BJ (cell line): ENCODE results near the gene EXOC3L4. TPM values are rescaled to one million over a fixed set of nuclear protein-coding genes. Genes with fewer than 3 reads are reported as not detected.

ENCODE experiments used
- CTCF ChIA-PET: fragments of 350-600 bp; formaldehyde crosslinking; extraction: SDS; loops from one replicate; lab custom pipeline; 2021; ENCODE audit warnings: antibody characterized with exemption, inconsistent platforms; lab: Yijun Ruan, JAX
- POLR2A ChIA-PET: fragments of 300-600 bp; sonication (Branson Sonifier 250); formaldehyde crosslinking; extraction: SDS; loops from one replicate; lab custom pipeline; 2021; ENCODE audit warnings: antibody characterized with exemption; lab: Charles Lee
- DNase-seq: peaks from one replicate; pipeline ENCODE4 v3.0.0-alpha.2; 2011; ENCODE audit warnings: low read depth
- H3K27me3 ChIP-seq: 2 replicates; pipeline ENCODE4 v1.6.0; 2011; ENCODE audit warnings: low read length; ENCODE audit not compliant: control insufficient read depth, insufficient read depth
- H3K36me3 ChIP-seq: 2 replicates; pipeline ENCODE4 v1.5.1; 2011; ENCODE audit warnings: low read length; ENCODE audit not compliant: control insufficient read depth, insufficient read depth
- H3K4me3 ChIP-seq: 2 replicates; pipeline ENCODE4 v1.5.1; 2011; ENCODE audit warnings: low read depth, mild to moderate bottlenecking, control low read depth, low read length
- polyA plus RNA-seq: library from polyadenylated mRNA; depleted of rRNA; stranded (reverse); fragments of >200 nt; gene quantifications from 2 replicates; pipeline ENCODE4 v1.2.3, GENCODE V29; 2011
- TF ChIP-seq, protein P1 (sequence below): IDR thresholded peaks from 2 replicates; pipeline ENCODE4 v1.5.1; 2011; ENCODE audit warnings: low read depth, mild to moderate bottlenecking, control low read depth, inconsistent platforms, low read length, moderate library complexity; ENCODE audit not compliant: insufficient read depth

EXOC3L4 gene
- polyA plus RNA-seq, 1 experiment = not detected

DNA sequence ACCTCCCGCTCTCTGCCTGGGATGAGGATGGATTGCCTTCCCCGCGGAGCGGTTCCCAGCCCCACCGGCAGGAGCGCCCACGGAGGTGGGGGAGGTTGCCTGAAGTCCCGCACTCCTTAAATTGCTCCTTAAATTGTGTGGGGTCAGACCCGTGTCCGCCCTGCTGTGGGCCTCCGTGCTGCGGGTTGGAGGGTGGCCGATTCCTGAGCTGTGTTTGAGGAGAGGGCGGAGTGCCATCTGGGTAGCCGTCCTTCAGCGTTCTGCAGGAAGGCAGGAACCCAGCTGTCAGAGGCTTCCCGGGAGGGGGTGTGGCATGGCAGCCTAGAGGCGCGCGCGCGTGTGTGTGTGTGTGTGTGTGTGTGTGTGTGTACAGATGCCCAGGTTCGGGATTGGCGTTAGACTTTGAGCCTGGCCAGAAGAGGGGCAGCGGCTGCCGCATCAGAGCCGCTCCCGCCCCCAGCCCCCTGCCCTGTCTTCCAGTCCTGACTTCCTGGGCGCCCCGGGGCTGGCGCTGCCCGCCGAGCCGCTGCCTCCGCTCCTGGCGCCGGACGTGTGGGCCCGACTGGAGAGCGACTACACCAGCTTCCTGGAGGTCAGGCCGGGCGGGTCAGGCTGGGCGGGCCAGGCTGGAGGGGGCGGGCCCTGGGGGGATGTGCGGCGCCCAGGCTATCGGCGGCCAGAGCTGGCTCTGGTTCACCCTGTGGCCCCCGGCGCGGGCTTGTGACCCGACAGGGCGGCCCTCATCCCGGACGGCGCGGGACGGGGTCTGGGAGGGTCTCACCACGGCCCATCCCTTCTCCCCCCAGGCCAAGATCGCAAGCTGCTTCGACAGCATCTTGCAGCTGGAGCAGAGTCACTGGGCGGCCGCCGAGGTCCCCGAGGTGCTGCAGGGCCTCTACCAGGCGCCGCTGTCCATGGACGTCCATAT, 9.2 kb downstream of the EXOC3L4 start:
- TF ChIP-seq, protein P1, sequence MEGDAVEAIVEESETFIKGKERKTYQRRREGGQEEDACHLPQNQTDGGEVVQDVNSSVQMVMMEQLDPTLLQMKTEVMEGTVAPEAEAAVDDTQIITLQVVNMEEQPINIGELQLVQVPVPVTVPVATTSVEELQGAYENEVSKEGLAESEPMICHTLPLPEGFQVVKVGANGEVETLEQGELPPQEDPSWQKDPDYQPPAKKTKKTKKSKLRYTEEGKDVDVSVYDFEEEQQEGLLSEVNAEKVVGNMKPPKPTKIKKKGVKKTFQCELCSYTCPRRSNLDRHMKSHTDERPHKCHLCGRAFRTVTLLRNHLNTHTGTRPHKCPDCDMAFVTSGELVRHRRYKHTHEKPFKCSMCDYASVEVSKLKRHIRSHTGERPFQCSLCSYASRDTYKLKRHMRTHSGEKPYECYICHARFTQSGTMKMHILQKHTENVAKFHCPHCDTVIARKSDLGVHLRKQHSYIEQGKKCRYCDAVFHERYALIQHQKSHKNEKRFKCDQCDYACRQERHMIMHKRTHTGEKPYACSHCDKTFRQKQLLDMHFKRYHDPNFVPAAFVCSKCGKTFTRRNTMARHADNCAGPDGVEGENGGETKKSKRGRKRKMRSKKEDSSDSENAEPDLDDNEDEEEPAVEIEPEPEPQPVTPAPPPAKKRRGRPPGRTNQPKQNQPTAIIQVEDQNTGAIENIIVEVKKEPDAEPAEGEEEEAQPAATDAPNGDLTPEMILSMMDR = peak; percentile 50
- no peak for DNase-seq
- ChIA-PET POLR2A (no interaction called here), CTCF (interaction anchor here (0.5 to 9.9 kb wide), 31 partner anchors 8 to 287 kb away, joined by 3 to 315 read pairs (median 11); partner anchors contain the start of genes EXOC3L4, LBHD2 and TNFAIP2)
- peaks cover 19% of the 10 kb centered on the region for H3K27me3 ChIP-seq
- H3K36me3 ChIP-seq = no peaks in the 10 kb centered on the region
- H3K4me3 ChIP-seq = peak overlapping the region; percentile 16; the same call in 1 of the 2 replicates

DNA sequence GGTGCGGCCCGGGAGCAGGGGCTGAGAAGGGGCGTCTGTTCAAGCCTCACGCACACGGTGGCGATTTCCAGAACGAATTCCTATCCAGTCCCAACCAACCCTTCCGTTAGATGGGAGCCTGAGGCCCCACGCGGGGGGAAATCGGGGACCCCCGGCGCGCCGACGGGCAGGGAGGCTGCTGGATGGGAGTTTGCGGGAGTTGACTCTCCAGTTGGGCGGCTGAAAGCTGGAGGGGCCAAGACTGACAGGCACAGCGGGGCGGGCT, 9.8 kb downstream of the EXOC3L4 start:
- ChIA-PET CTCF (interaction anchor here (0.6 to 9.9 kb wide), 54 partner anchors 9 to 492 kb away, joined by 3 to 315 read pairs (median 7); partner anchors contain the start of genes EXOC3L4, LBHD2 and TNFAIP2), POLR2A (interaction anchor here (0.6 kb wide), 1 partner anchor 187 kb away, joined by 5 read pairs; no protein-coding TSS in a partner anchor)
- DNase-seq = no peak
- TF ChIP-seq, protein P1 = no peak
- H3K27me3 ChIP-seq = peaks cover 19% of the 10 kb centered on the region
- H3K4me3 ChIP-seq = no peak overlapping the region
- no peaks in the 10 kb centered on the region for H3K36me3 ChIP-seq

DNA sequence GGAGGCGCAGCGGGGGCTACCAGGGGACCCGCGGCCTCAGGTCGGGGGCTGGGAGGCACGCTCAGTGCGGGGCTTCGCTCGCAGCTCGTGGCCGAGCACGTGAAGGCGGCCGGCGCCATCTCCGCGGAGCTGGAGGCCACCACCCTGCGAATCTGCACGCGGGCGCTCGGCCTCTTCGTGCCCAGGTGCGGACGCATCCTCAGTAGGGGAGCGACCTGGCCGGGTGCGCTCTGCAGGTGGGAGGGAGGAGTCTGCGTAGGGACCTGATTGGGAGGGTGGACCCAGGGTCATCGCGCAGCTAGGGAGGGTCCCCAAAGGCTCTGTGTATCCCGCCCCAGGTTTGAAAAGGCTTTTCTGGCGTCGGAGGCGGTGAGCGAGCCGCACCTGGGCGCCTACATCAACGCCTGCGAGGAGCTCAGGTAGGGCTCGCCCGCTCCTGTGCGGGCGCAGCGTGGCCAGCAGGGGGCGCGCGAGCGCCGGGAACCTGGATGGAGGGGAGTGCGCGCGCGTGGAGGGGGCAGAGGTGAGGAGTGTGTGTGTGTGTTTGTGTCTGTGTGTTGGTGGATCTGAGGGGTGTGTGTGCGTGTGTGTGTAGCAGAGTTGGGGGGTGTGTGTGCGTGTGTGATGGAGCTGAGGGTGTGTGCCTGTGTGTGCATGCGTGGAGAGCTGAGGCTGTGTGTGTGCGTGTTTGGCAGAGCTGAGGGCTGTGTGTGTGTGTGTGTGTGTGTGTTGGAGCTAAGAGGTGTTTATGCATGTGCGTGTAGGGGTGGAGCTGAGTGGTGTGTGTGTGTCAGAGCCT, 10.3 kb downstream of the EXOC3L4 start:
- Histone ChIP-seq H3K36me3 (no peaks in the 10 kb centered on the region), H3K27me3 (peaks cover 19% of the 10 kb centered on the region), H3K4me3 (no peak overlapping the region)
- TF ChIP-seq, protein P1 = peak; percentile 99
- ChIA-PET POLR2A (interaction anchor here (0.6 kb wide), 1 partner anchor 187 kb away, joined by 5 read pairs; no protein-coding TSS in a partner anchor), CTCF (interaction anchor here (0.6 to 9.9 kb wide), 64 partner anchors 8 to 491 kb away, joined by 3 to 315 read pairs (median 6); partner anchors contain the start of genes EXOC3L4, LBHD2 and TNFAIP2)
- no peak for DNase-seq

DNA sequence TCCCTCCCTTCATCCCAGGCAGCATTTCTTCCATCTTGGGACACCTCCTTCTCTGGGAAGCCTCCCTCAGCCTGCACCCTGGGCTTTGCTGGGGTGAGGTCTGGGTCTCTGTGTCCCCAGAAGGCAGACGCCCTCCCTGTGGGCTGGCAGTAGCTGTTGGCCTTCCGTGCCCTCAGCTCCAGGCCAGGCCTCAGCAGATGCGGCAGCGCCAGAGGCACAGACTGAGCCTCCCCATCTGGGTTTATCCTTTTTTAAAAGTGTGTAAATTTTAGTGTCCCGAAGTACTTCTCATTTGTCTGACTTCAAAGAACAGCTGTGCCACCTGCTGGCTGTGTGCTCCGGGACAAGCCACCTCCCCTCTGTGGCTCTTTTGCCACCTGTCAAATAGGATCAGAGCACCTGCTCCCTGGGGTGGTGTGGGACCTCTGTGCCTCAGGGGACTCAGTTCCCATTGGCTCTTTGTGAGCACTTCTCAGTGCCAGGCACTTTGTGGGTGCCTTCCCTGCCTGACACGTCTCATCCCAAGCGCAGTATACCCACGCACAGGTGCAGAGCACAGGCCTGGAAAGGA, 11.1 kb downstream of the EXOC3L4 start:
- no peak for DNase-seq
- Histone ChIP-seq H3K36me3 (no peaks in the 10 kb centered on the region), H3K27me3 (peaks cover 19% of the 10 kb centered on the region), H3K4me3 (no peak overlapping the region)
- POLR2A ChIA-PET = no interaction called here
- CTCF ChIA-PET = interaction anchor here (0.6 to 9.9 kb wide), 49 partner anchors 7 to 410 kb away, joined by 3 to 315 read pairs (median 8); partner anchors contain the start of genes EXOC3L4 and LBHD2
- TF ChIP-seq, protein P1 = no peak
